NCI-H524 treated with DMSO at 0.1 percent for 48 hours (cell line): ENCODE data around the gene LRRC23.
A peak's percentile ranks its signal among the peaks of the same experiment; 100 is the strongest.

Source experiments
- DNase-seq: peaks from one replicate; lab custom pipeline; 2025; lab: John Stamatoyannopoulos, UW

LRRC23 gene

DNA sequence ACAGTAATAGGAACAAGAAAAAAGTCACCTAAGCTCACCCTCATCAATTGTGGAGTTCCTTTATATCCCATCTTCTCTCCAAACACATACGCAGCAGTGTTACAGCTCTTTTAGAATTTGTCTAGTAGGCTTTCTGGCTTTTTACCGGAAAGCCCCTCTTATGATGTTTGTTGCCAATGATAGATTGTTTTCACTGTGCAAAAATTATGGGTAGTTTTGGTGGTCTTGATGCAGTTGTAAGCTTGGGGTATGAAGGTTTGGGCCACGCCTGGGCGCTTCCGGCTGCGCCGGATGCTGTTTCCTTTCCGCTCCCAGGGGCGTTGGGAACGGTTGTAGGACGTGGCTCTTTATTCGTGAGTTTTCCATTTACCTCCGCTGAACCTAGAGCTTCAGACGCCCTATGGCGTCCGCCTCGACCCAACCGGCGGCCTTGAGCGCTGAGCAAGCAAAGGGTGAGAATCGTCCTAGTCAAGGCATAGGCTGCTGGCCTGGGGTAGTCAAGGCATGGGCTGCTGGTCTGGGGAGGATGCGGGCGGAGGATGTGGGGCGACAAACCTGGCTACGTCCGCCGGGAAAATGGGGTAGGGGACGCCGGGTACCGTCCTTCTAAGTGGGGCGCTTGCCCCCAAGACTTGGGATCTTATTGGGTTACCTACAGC lies 39.2 kb downstream of the LRRC23 start, which contains the start of the genes C12orf57 and RNU7-1:
C12orf57 (plus strand) TSS at position 301 of the 659 bp plus-strand sequence; CDS start at position 401, 100 bp downstream.
RNU7-1 (plus strand) TSS at position 95 of the 659 bp plus-strand sequence.
- DNase-seq: peak; percentile 83

DNA sequence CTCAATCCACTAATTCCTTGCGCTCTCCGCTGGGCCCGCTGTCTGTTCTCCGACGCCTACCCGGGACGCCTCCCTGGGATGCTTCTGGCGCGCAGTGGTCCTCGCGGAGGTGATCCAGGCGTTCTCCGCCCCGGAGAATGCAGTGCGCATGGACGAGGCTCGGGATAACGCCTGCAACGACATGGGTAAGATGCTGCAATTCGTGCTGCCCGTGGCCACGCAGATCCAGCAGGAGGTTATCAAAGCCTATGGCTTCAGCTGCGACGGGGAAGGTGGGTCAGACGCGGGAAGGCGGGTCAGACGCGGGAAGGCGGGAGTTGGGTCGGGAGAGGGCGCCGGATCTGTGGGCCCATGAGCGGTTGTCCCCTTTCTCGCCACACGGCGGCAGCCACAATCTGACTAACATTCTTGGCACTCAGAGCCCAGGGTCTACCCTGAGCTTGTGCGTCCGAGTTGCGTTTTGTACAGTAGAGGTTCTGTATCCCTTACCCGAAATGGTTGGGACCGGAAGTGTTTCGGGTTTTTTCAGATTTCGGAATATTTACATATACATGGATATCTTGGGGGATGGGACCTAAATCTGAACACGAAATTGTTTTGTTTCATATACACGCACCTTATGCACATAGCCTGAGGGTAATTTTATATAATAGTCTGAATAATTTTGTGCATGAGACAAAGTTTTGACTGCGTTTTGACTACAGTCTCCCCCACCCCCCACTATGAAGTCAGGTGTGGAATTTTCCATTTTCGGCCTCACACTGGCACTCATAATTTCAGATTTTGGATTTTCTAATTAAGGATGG lies 40.0 kb downstream of the LRRC23 start:
- DNase-seq: peak; percentile 72

DNA sequence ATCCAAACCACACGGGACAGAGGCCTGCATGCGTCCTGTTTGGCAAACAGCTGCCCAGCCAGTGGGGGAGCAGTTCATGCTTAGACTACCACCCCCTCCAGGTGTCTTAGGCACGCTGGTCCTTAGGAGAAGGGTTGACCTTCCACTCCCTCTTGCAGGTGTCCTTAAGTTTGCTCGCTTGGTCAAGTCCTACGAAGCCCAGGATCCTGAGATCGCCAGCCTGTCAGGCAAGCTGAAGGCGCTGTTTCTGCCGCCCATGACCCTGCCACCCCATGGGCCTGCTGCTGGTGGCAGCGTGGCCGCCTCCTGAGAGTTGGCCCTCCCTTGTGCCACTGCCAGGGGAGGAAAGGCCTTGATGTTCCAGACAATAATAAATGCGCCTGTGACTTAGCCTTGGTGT lies 41.0 kb downstream of the LRRC23 start:
- no peak for DNase-seq

DNA sequence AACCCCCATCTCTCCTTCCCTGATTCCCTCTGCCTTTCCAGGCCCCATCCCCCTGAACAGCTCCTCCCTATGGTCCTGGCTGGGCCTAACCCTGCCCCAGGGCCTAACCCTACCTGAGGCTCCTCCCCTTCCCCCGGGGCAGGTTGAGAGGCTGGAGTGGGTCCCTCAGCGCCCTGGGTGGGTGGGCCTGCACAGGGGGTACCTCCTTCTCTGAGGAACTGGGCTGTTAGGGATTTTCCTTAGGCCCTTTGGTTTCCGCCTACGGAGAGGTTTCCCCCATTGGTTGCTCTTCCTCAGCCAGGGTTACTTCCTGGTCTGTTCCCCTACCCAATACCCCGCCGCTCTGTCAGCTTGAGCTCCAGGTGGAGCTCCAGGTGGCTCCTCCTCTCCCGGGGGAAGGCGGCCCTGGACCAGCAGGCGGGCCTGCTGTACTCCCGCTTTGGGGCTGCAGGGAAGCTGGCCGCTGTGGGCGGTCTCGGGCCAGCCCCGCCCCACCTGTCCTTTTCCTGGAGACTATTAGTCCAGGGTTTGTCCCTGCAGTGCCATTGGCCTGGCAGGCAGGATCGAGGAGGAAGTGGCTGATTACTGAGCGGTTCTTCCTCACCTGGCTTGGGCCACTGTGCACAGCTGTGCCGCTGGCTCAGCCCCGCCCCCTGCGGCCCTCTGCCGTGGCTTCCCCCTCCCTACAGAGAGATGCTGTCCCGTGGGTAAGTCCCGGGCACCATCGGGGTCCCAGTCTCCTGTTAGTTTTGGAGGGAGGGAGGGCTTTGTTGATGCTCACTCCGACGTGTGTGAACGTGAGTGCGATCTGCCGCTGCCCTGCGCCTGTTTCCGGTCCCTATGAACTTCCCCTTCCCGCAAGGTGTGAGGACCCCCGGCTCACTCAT lies 41.7 kb downstream of the LRRC23 start:
- DNase-seq: no peak

- DNase-seq: no peak
Measured at GRCh38 chr12:6946920-6947374, 42.3 kb downstream of the LRRC23 start.

GRCh38 chr12:6947615-6948014 lies 43.0 kb downstream of the LRRC23 start:
- DNase-seq: no peak

- no peak for DNase-seq
Measured at GRCh38 chr12:6948873-6949594, 44.4 kb downstream of the LRRC23 start.

GRCh38 chr12:6950401-6950801 lies 45.8 kb downstream of the LRRC23 start:
- DNase-seq: no peak

DNA sequence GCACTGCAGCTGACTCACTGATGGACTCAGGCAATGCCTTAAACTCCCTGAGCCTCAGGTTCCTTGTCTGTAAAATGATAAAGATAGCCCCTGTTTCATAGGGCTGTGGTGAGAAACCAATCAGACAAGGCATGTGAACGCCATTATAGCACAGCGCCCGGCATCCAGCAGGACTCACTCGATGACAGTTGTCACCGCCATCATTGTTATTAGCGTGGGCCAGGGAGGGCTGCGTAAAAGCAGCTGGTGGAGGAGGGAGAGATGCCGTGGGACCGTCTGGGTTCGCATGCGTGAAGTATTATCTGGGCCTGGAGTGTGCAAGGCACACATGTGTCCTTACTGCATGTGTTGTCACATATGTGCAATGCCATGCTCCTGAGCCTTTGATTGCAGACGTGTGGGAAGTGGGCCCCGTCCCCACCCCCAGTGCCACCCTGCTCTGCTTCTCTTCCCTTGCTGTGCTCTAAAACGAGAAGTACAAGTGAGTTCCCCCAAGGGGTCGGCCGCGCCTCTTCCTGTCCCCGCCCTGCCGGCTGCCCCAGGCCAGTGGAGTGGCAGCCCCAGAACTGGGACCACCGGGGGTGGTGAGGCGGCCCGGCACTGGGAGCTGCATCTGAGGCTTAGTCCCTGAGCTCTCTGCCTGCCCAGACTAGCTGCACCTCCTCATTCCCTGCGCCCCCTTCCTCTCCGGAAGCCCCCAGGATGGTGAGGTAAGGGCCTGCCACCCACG lies 46.4 kb downstream of the LRRC23 start, which contains the start of gene PTPN6:
PTPN6 (plus strand) TSS at position 546 of the 730 bp plus-strand sequence; CDS start at position 703, 157 bp downstream.
- no peak for DNase-seq

DNA sequence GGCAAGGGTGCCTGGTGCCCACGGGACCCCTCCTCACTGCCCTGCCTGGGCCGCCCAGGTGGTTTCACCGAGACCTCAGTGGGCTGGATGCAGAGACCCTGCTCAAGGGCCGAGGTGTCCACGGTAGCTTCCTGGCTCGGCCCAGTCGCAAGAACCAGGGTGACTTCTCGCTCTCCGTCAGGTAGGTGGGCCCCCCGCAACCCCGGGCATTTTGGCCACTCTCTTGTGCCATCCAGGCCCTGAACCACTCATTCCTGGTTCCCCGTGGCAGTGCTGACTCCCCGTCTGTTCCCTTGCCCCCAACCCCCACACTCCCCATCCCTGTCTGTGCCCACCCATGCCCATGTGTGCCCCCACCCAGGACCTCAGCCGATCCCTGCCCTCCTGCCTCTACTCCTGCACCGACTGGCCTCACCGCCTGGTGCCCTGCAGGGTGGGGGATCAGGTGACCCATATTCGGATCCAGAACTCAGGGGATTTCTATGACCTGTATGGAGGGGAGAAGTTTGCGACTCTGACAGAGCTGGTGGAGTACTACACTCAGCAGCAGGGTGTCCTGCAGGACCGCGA lies 47.0 kb downstream of the LRRC23 start:
- no peak for DNase-seq

DNA sequence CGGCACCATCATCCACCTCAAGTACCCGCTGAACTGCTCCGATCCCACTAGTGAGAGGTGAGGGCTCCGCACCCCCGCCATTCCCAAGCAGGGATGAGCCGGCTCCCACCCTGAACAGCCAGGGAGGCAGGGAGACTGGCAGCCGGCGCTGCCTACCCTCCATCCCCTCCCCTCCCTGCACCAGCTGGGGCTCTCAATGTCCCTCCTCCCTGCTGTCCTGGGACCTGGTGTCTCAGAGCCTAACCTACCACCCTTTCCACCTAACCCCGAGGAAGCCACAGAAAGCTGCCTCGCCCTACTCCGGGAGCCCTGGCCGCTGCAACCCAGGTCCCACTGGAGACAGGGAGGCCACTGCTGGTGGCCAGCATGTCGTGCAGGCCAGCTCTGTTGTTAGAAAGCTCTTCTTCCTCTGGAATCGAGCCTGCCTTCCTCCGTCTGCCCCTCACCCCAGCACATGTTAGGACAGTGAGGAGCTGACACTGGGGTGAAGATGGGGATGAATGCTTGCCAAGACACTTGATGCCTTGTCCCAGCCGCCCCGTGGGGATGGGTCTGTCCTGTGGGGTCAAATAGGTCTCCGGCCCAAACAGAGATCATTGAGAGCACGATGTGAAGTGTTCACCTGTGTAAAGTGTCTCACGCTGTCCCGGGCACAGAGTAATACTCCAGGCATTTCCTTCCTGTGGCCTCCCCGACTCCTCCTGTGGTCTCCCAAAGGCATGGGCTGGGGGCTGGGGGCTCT lies 47.7 kb downstream of the LRRC23 start:
- DNase-seq: no peak

GRCh38 chr12:6952863-6953441 lies 48.3 kb downstream of the LRRC23 start:
- DNase-seq: no peak

GRCh38 chr12:6953442-6954315 lies 49.1 kb downstream of the LRRC23 start:
- DNase-seq: no peak

DNA sequence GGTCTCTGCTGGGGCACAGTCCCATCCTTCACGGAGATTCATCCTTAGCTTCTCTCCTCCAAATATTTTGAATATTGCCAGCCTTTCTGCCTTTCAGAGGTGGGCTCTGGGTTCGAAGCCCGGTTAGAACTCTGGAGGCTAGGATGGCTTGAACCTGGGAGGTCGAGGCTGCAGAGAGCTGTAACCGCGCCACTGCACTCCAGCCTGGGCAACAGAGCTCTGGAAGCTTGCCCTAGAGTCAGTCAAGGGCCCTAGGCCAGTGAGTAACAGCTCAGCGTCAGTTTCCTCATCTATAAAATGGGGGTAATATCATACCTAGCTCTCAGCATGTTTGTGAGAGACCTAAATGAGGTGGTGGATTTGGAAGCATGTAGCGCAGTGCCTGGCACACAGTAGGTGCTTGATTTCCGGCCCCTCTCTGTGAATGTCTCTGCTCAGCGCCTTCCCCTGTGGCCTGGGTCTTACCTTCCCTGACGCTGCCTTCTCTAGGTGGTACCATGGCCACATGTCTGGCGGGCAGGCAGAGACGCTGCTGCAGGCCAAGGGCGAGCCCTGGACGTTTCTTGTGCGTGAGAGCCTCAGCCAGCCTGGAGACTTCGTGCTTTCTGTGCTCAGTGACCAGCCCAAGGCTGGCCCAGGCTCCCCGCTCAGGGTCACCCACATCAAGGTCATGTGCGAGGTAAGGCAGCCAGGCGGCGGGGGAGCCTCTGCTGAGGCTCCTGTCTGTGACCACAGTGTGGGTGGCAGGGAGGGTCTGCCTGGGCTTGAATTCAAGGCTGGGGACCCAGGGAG lies 49.9 kb downstream of the LRRC23 start:
- DNase-seq: no peak

DNA sequence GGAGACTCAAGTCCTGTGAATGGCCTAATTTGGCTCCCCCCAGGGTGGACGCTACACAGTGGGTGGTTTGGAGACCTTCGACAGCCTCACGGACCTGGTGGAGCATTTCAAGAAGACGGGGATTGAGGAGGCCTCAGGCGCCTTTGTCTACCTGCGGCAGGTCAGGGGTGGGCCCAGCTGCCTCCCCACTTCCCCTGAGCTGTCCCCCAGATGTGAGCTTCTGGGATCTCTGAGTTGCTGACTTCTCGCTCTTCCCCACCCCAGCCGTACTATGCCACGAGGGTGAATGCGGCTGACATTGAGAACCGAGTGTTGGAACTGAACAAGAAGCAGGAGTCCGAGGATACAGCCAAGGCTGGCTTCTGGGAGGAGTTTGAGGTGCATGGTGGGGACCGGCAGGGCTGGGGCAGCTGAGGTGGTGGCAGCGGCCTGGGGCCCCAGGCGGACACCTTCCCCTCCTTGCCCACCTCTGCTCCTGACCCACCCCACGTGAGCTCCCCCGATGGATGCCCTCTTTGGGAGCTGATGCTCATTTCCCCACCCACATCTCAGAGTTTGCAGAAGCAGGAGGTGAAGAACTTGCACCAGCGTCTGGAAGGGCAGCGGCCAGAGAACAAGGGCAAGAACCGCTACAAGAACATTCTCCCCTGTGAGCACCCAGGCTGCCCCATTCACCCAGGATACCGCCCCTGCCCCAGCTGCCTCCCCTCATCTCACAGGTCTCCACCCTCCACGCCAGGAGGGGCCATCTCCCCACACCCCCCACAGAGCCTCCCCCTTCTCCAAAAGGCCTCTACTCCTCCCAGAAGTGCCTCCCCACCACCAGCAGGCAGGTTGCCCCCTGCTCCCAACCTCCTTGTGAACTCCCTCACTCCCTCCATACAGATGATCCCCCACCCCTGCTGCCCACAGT lies 50.7 kb downstream of the LRRC23 start:
- no peak for DNase-seq

- DNase-seq: no peak
Measured at GRCh38 chr12:6956021-6956727, 51.6 kb downstream of the LRRC23 start.
